H9 (cell line): ENCODE measurements around the gene BDH1. TPM values are rescaled to one million over a fixed set of nuclear protein-coding genes. Genes with fewer than 3 reads are reported as not detected.

Experiments used
- DNase-seq: peaks from one replicate; pipeline ENCODE4 v3.0.0-alpha.2; 2017
- H2AFZ ChIP-seq: one replicate; pipeline ENCODE4 v1.6.1; 2013; ENCODE audit warnings: mild to moderate bottlenecking, low read length, control low read depth, moderate library complexity
- H2AK5ac ChIP-seq: 2 replicates; pipeline ENCODE4 v1.6.1; 2013; ENCODE audit warnings: low read length, control low read depth, mixed read lengths; ENCODE audit not compliant: insufficient read length
- H2BK120ac ChIP-seq: one replicate; pipeline ENCODE4 v1.6.1; 2013; ENCODE audit warnings: low read depth, mild to moderate bottlenecking, low read length, control low read depth, inconsistent platforms; ENCODE audit not compliant: poor library complexity, severe bottlenecking
- H2BK12ac ChIP-seq: 2 replicates; pipeline ENCODE4 v1.6.1; 2013; ENCODE audit warnings: low read length, control low read depth, mixed read lengths, low read depth; ENCODE audit not compliant: insufficient read length
- H2BK15ac ChIP-seq: 2 replicates; pipeline ENCODE4 v1.6.1; 2013; ENCODE audit warnings: low read depth, low read length, control low read depth
- H2BK20ac ChIP-seq: one replicate; pipeline ENCODE4 v1.6.1; 2013; ENCODE audit warnings: low read depth, mild to moderate bottlenecking, low read length, control low read depth, inconsistent platforms; ENCODE audit not compliant: poor library complexity, severe bottlenecking
- H2BK5ac ChIP-seq: 2 replicates; pipeline ENCODE4 v1.6.1; 2013; ENCODE audit warnings: low read length, control low read depth, mixed read lengths; ENCODE audit not compliant: insufficient read length
- H3K14ac ChIP-seq: 2 replicates; pipeline ENCODE4 v1.6.1; 2013; ENCODE audit warnings: low read length, control low read depth; ENCODE audit not compliant: insufficient read depth
- H3K18ac ChIP-seq: 2 replicates; pipeline ENCODE4 v1.6.1; 2013; ENCODE audit warnings: low read depth, mild to moderate bottlenecking, mixed read lengths, low read length, control low read depth; ENCODE audit not compliant: insufficient read length
- H3K23ac ChIP-seq: 2 replicates; pipeline ENCODE4 v1.6.1; 2013; ENCODE audit warnings: low read length, control low read depth, mixed read lengths, low read depth; ENCODE audit not compliant: insufficient read length
- H3K23me2 ChIP-seq: 2 replicates; pipeline ENCODE4 v1.6.1; 2013; ENCODE audit warnings: low read depth, mild to moderate bottlenecking, mixed read lengths, low read length, control low read depth; ENCODE audit not compliant: insufficient read length, poor library complexity, severe bottlenecking
- H3K27ac ChIP-seq: 2 replicates; pipeline ENCODE4 v1.5.1; 2013; ENCODE audit warnings: low read length, control low read depth, mixed read lengths, low read depth; ENCODE audit not compliant: insufficient read length
- H3K27me3 ChIP-seq: 2 replicates; pipeline ENCODE4 v1.6.1; 2013; ENCODE audit warnings: low read length, control low read depth, inconsistent platforms; ENCODE audit not compliant: insufficient read depth
- H3K4ac ChIP-seq: 2 replicates; pipeline ENCODE4 v1.6.1; 2013; ENCODE audit warnings: low read depth, mild to moderate bottlenecking, control low read depth, inconsistent platforms, low read length, moderate library complexity
- H3K4me1 ChIP-seq: 2 replicates; pipeline ENCODE4 v1.6.1; 2013; ENCODE audit warnings: low read length, control low read depth, inconsistent platforms; ENCODE audit not compliant: insufficient read depth
- H3K4me2 ChIP-seq: 2 replicates; pipeline ENCODE4 v1.6.1; 2013; ENCODE audit warnings: low read length, control low read depth, mixed read lengths; ENCODE audit not compliant: insufficient read length, insufficient read depth
- H3K56ac ChIP-seq: 2 replicates; pipeline ENCODE4 v1.6.1; 2013; ENCODE audit warnings: low read depth, mild to moderate bottlenecking, mixed read lengths, low read length, control low read depth; ENCODE audit not compliant: insufficient read length
- H3K79me1 ChIP-seq: 2 replicates; pipeline ENCODE4 v1.6.1; 2013; ENCODE audit warnings: low read depth, mild to moderate bottlenecking, moderate library complexity, low read length, control low read depth, inconsistent platforms; ENCODE audit not compliant: insufficient read depth, poor library complexity, severe bottlenecking
- H3K79me2 ChIP-seq: 2 replicates; pipeline ENCODE4 v1.6.1; 2013; ENCODE audit warnings: low read length, control low read depth, inconsistent platforms; ENCODE audit not compliant: insufficient read depth
- H3K9ac ChIP-seq: 2 replicates; pipeline ENCODE4 v1.6.1; 2013; ENCODE audit warnings: low read length, control low read depth, mixed read lengths; ENCODE audit not compliant: insufficient read length; ENCODE audit errors: extremely low read depth
- H3K9me3 ChIP-seq: one replicate; pipeline ENCODE4 v1.6.1; 2013; ENCODE audit warnings: low read depth, low read length, inconsistent platforms; ENCODE audit not compliant: control insufficient read depth
- H3T11ph ChIP-seq: one replicate; pipeline ENCODE4 v1.6.1; 2013; ENCODE audit warnings: mild to moderate bottlenecking, low read length, control low read depth, inconsistent platforms
- H4K20me1 ChIP-seq: one replicate; pipeline ENCODE4 v1.6.1; 2013; ENCODE audit not compliant: control insufficient read depth, insufficient read length, insufficient read depth
- H4K5ac ChIP-seq: 2 replicates; pipeline ENCODE4 v1.6.1; 2013; ENCODE audit warnings: low read depth, mild to moderate bottlenecking, mixed read lengths, low read length, control low read depth; ENCODE audit not compliant: insufficient read length
- H4K8ac ChIP-seq: replicated peaks from 2 replicates; pipeline ENCODE4 v1.6.1; 2013; ENCODE audit warnings: low read length, control low read depth, mixed read lengths, low read depth; ENCODE audit not compliant: insufficient read length
- H4K91ac ChIP-seq: 2 replicates; pipeline ENCODE4 v1.6.1; 2013; ENCODE audit warnings: low read depth, mild to moderate bottlenecking, moderate library complexity, mixed read lengths, low read length, control low read depth; ENCODE audit not compliant: insufficient read length
- H3K27ac Mint-ChIP-seq, 3 experiments: 2 replicates in 2 of 3; 3 replicates in 1 of 3; pipeline ENCODE4 v1.8.0; 2020 to 2021; ENCODE audit warnings: mixed read lengths in 3 of 3, mild to moderate bottlenecking in 1 of 3, moderate library complexity in 1 of 3
- H3K27me3 Mint-ChIP-seq: 2 replicates; pipeline ENCODE4 v1.8.0; 2021; ENCODE audit warnings: low read depth, mild to moderate bottlenecking, moderate library complexity, mixed read lengths
- H3K36me3 Mint-ChIP-seq, 3 experiments: 2 replicates in 2 of 3; 3 replicates in 1 of 3; pipeline ENCODE4 v1.8.0; 2020 to 2021; ENCODE audit warnings: low read depth in 3 of 3, mixed read lengths in 3 of 3; ENCODE audit not compliant: insufficient read depth in 1 of 3
- H3K4me1 Mint-ChIP-seq, 2 experiments: 2 replicates each; pipeline ENCODE4 v1.8.0; 2020; ENCODE audit warnings: mixed read lengths in 2 of 2
- H3K4me3 Mint-ChIP-seq, 2 experiments: 2 replicates in 1 of 2; 3 replicates in 1 of 2; pipeline ENCODE4 v1.8.0; 2020 to 2021; ENCODE audit warnings: mild to moderate bottlenecking in 2 of 2, mixed read lengths in 2 of 2, moderate library complexity in 1 of 2
- H3K9me3 Mint-ChIP-seq, 2 experiments: 2 replicates in 1 of 2; 3 replicates in 1 of 2; pipeline ENCODE4 v1.8.0; 2020; ENCODE audit warnings: mild to moderate bottlenecking in 2 of 2, mixed read lengths in 2 of 2, moderate library complexity in 1 of 2
- WGBS: extraction: QIAGEN DNeasy Blood & Tissue Kit; methylation state at CpG from one replicate; pipeline ENCODE4 v1.1.7; 2013; ENCODE audit warnings: missing lambda C conversion rate, low lambda C conversion rate, mixed read lengths; ENCODE audit not compliant: insufficient read length; ENCODE audit errors: extremely low coverage; 5-methylcytosine and 5-hydroxymethylcytosine counted together
- total RNA-seq: library from RNA; stranded (reverse); gene quantifications from 2 replicates; pipeline ENCODE4 v1.2.1, GENCODE V29; 2021
- TF ChIP-seq, protein P1 (sequence below): fragments of 200-600 bp; sonication (generic); conservative IDR thresholded peaks from 3 replicates; pipeline ENCODE4 v1.8.0; 2021; ENCODE audit warnings: antibody characterized with exemption, mild to moderate bottlenecking

Gene BDH1
- total RNA-seq, 1 experiment from 2014 or later, result 23.8 TPM

DNA sequence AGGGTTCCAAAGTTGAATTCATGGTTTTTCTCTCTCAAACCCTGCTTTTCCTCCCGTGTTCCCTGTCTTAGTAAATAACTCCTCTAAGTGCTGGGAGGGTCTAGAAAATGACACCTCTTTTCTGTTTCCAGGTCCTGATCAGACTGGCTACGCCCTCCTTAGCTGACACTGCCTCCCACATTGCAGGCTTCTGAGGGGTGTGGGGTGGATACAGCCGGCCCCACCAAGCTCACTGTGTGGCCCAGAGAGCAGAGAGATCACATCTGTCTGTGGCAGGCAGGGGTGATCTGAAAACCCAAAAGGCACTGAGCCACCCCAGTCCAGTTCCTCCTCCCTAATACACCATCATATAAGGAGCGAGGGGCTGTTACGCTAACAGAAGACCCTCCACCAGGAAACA, 62.7 kb downstream of the BDH1 start:
- no peak overlapping the region; a peak in 1 of 7 replicates for H3K27ac Mint-ChIP-seq
- Histone ChIP-seq H3K79me1 (no peaks in the 10 kb centered on the region), H3K79me2 (no peaks in the 10 kb centered on the region), H3K4me1 (no peaks in the 10 kb centered on the region), H3K23ac (no peak overlapping the region), H3K4ac (no peak overlapping the region), H4K20me1 (no peaks in the 10 kb centered on the region), H2BK120ac (no peak overlapping the region), H3K18ac (no peak overlapping the region), H4K8ac (no peak overlapping the region), H3T11ph (no peak overlapping the region), H3K4me2 (no peak overlapping the region), H2BK20ac (no peak overlapping the region), H4K91ac (no peak overlapping the region), H2AK5ac (no peak overlapping the region), H2BK5ac (no peak overlapping the region), H3K56ac (no peak overlapping the region), H3K14ac (no peak overlapping the region), H2BK12ac (no peak overlapping the region), H3K9ac (no peak overlapping the region), H2BK15ac (no peak overlapping the region), H2AFZ (no peak overlapping the region), H3K27me3 (no peaks in the 10 kb centered on the region), H3K23me2 (no peaks in the 10 kb centered on the region), H4K5ac (no peak overlapping the region), H3K9me3 (no peaks in the 10 kb centered on the region), H3K27ac (no peak overlapping the region)
- H3K27me3 Mint-ChIP-seq, result peaks cover 8% of the 10 kb centered on the region; the same call in 1 of the 2 replicates
- peaks cover 2 to 3% of the 10 kb centered on the region in 2 experiments; a peak in 3 of 5 replicates for H3K9me3 Mint-ChIP-seq
- peaks cover 0 to 4% (median 2%) of the 10 kb centered on the region in 3 experiments; a peak in 4 of 7 replicates for H3K36me3 Mint-ChIP-seq
- peaks cover 14 to 17% of the 10 kb centered on the region in 2 experiments for H3K4me1 Mint-ChIP-seq
- TF ChIP-seq, protein P1, sequence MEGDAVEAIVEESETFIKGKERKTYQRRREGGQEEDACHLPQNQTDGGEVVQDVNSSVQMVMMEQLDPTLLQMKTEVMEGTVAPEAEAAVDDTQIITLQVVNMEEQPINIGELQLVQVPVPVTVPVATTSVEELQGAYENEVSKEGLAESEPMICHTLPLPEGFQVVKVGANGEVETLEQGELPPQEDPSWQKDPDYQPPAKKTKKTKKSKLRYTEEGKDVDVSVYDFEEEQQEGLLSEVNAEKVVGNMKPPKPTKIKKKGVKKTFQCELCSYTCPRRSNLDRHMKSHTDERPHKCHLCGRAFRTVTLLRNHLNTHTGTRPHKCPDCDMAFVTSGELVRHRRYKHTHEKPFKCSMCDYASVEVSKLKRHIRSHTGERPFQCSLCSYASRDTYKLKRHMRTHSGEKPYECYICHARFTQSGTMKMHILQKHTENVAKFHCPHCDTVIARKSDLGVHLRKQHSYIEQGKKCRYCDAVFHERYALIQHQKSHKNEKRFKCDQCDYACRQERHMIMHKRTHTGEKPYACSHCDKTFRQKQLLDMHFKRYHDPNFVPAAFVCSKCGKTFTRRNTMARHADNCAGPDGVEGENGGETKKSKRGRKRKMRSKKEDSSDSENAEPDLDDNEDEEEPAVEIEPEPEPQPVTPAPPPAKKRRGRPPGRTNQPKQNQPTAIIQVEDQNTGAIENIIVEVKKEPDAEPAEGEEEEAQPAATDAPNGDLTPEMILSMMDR, result no peak
- DNase-seq, result no peak
- no CpG with 5 or more reads among the region's 5 CpGs for WGBS
- no peak overlapping the region for H3K4me3 Mint-ChIP-seq
